GM12878 (cell line): Measurements from ENCODE around the gene SLC15A4. TPM values are rescaled to one million over a fixed set of nuclear protein-coding genes. Genes with fewer than 3 reads are reported as not detected.

Source experiments
- ATAC-seq: fragments of 200-7000 bp; cut with Tn5 transposase; 3 replicates; pipeline ENCODE4 v1.9.1; 2020; ENCODE audit warnings: mild to moderate bottlenecking, moderate library complexity
- BruUV-seq: library from RNA; stranded (reverse); fragments of 400-500 nt; replicated peaks from 2 replicates; lab custom pipeline; 2021; lab: Mats Ljungman, UMichigan
- CTCF ChIA-PET: fragments of 300-600 bp; sonication (Branson Sonifier 250); formaldehyde crosslinking; extraction: SDS; loops from one replicate; lab custom pipeline; 2021; ENCODE audit warnings: inconsistent platforms; lab: Yijun Ruan, JAX
- POLR2A ChIA-PET: fragments of 350-600 bp; formaldehyde crosslinking; extraction: SDS; loops from one replicate; lab custom pipeline; 2021; ENCODE audit warnings: inconsistent platforms; lab: Charles Lee
- RAD21 ChIA-PET: fragments of 300-600 bp; sonication (Branson Sonifier 250); formaldehyde crosslinking; loops from one replicate; lab custom pipeline; 2023; ENCODE audit warnings: antibody characterized with exemption; ENCODE audit not compliant: unreplicated experiment; lab: Charles Lee
- SMC1A ChIA-PET: fragments of 300-600 bp; sonication (Branson Sonifier 250); formaldehyde crosslinking; loops from one replicate; lab custom pipeline; 2023; ENCODE audit not compliant: unreplicated experiment, uncharacterized antibody; lab: Charles Lee
- DNase-seq: peaks from one replicate; pipeline ENCODE4 v3.0.0-alpha.2; 2011; ENCODE audit warnings: low read depth, low spot score
- FAIRE-seq: peaks from 3 replicates; lab custom pipeline; 2011; peaks lifted over from hg19 to GRCh38; lab: Jason Lieb, UNC
- H2AFZ ChIP-seq: 2 replicates; pipeline ENCODE4 v1.6.0; 2011; ENCODE audit warnings: low read depth, low read length, control low read depth; ENCODE audit not compliant: control insufficient read depth
- H3K27ac ChIP-seq: 2 replicates; pipeline ENCODE4 v1.5.1; 2011; ENCODE audit warnings: control low read depth; ENCODE audit not compliant: control insufficient read depth, insufficient read depth
- H3K27me3 ChIP-seq, 2 experiments: replicated peaks in 1 of 2; 2 replicates each; pipeline versions ENCODE4 v1.6.0 to v1.6.1; 2011; ENCODE audit warnings: low read length in 1 of 2; ENCODE audit not compliant: control insufficient read depth in 2 of 2, insufficient read depth in 2 of 2
- H3K36me3 ChIP-seq, 2 experiments: 2 replicates each; pipeline ENCODE4 v1.5.1; 2011; ENCODE audit warnings: low read length in 1 of 2; ENCODE audit not compliant: control insufficient read depth in 2 of 2, insufficient read depth in 2 of 2
- H3K4me1 ChIP-seq: 2 replicates; pipeline ENCODE4 v1.6.1; 2011; ENCODE audit warnings: mild to moderate bottlenecking, low read length, moderate library complexity, mixed read lengths; ENCODE audit not compliant: control insufficient read depth, insufficient read depth
- H3K4me2 ChIP-seq: 2 replicates; pipeline ENCODE4 v1.6.0; 2011; ENCODE audit warnings: control low read depth; ENCODE audit not compliant: control insufficient read depth, insufficient read depth
- H3K4me3 ChIP-seq: fragments of 200-600 bp; sonication (generic); 2 replicates; pipeline ENCODE4 v1.5.1; 2016
- H3K79me2 ChIP-seq: 2 replicates; pipeline ENCODE4 v1.6.0; 2011; ENCODE audit warnings: low read length; ENCODE audit not compliant: control insufficient read depth, insufficient read depth
- H3K9ac ChIP-seq: 2 replicates; pipeline ENCODE4 v1.8.0; 2011; ENCODE audit warnings: low read length, control low read depth, mixed read lengths; ENCODE audit not compliant: control insufficient read depth, insufficient read depth
- H3K9me3 ChIP-seq: replicated peaks from 3 replicates; pipeline ENCODE4 v1.5.1; 2011; ENCODE audit warnings: mild to moderate bottlenecking, low read length; ENCODE audit not compliant: control insufficient read depth, insufficient read depth
- H4K20me1 ChIP-seq: 2 replicates; pipeline ENCODE4 v1.6.0; 2011; ENCODE audit not compliant: control insufficient read depth, insufficient read depth
- ATF2 ChIP-seq: IDR thresholded peaks from 2 replicates; pipeline ENCODE4 v1.6.1; 2012; ENCODE audit warnings: low read length, inconsistent platforms
- CBFB ChIP-seq: IDR thresholded peaks from 2 replicates; pipeline ENCODE4 v1.6.1; 2016; ENCODE audit warnings: antibody characterized with exemption, low read depth
- EED ChIP-seq: sonication (generic); IDR thresholded peaks from 2 replicates; pipeline ENCODE4 v1.6.1; 2016; ENCODE audit warnings: antibody characterized with exemption, low read depth
- ESRRA ChIP-seq: IDR thresholded peaks from 2 replicates; pipeline ENCODE4 v1.6.1; 2012; ENCODE audit warnings: mild to moderate bottlenecking, low read length, improper control_type of control experiment
- MEF2B ChIP-seq: fragments of 450-650 bp; IDR thresholded peaks from 2 replicates; pipeline ENCODE4 v1.6.1; 2018; ENCODE audit warnings: mild to moderate bottlenecking, moderate library complexity; ENCODE audit not compliant: partially characterized antibody, poor library complexity, severe bottlenecking
- MYC ChIP-seq: IDR thresholded peaks from 2 replicates; pipeline ENCODE4 v1.6.1; 2011; ENCODE audit warnings: mild to moderate bottlenecking, low read length, moderate library complexity, inconsistent platforms; ENCODE audit not compliant: insufficient read depth, insufficient replicate concordance, insufficient read length, severe bottlenecking
- NFXL1 ChIP-seq: fragments of 450-650 bp; IDR thresholded peaks from 2 replicates; pipeline ENCODE4 v1.6.1; 2017; ENCODE audit warnings: antibody characterized with exemption, mild to moderate bottlenecking, borderline replicate concordance
- PBX3 ChIP-seq: IDR thresholded peaks from 2 replicates; pipeline ENCODE4 v1.6.1; 2011; ENCODE audit warnings: mild to moderate bottlenecking, low read depth, low read length, moderate library complexity; ENCODE audit not compliant: insufficient replicate concordance
- POLR2AphosphoS2 ChIP-seq: IDR thresholded peaks from 2 replicates; pipeline ENCODE4 v1.6.1; 2011; ENCODE audit warnings: low read depth, mild to moderate bottlenecking, low read length, improper control_type of control experiment, moderate library complexity
- POLR2AphosphoS5 ChIP-seq: IDR thresholded peaks from 2 replicates; pipeline ENCODE4 v1.6.1; 2011; ENCODE audit warnings: mild to moderate bottlenecking, low read length, inconsistent platforms
- TCF12 ChIP-seq: IDR thresholded peaks from 2 replicates; pipeline ENCODE4 v1.6.1; 2011; ENCODE audit warnings: low read depth, mild to moderate bottlenecking, low read length
- ZNF217 ChIP-seq: fragments of 450-650 bp; IDR thresholded peaks from 2 replicates; pipeline ENCODE4 v1.6.1; 2017; ENCODE audit warnings: antibody characterized with exemption, mild to moderate bottlenecking
- ZSCAN29 ChIP-seq: fragments of 450-650 bp; IDR thresholded peaks from 2 replicates; pipeline ENCODE4 v1.6.1; 2017; ENCODE audit warnings: mild to moderate bottlenecking, moderate library complexity
- ZZZ3 ChIP-seq: IDR thresholded peaks from 2 replicates; pipeline ENCODE4 v1.6.1; 2011; ENCODE audit warnings: low read depth; ENCODE audit not compliant: control insufficient read depth, insufficient read length
- whole genome bisulfite sequencing: methylation state at CpG from one replicate; pipeline ENCODE4 v1.1.6; 2016; ENCODE audit warnings: low lambda C conversion rate; ENCODE audit not compliant: insufficient replicate concordance, insufficient coverage; ENCODE audit errors: missing lambda C conversion rate; 5-methylcytosine and 5-hydroxymethylcytosine counted together
- in situ Hi-C: fragments of 300-500 bp; cut with MboI; formaldehyde crosslinking; loops from 9 replicates; pipeline ENCODE4 v1.14.3; 2018; ENCODE audit warnings: mixed read lengths
- intact Hi-C: fragments of 100-400 bp; cut with micrococcal nuclease; formaldehyde crosslinking; loops from one replicate; pipeline ENCODE4 v1.14.2; 2022; ENCODE audit not compliant: unreplicated experiment
- polyA plus RNA-seq, 11 experiments: library from polyadenylated mRNA; depleted of rRNA in 4 of 11; unstranded in 6 of 11; stranded (reverse) in 5 of 11; fragments of >200 nt; fragmentation: Nextera tagmentation in 4 of 11; fragmentation: Illumina TruSeq in 1 of 11; extraction: Ambion mirVana in 4 of 11; extraction: Trizol in 1 of 11; gene quantifications; 1 replicate in 1 of 11; 2 replicates in 10 of 11; pipeline versions ENCODE4 v1.2.1 to v1.2.3, GENCODE V29; 2011 to 2016; ENCODE audit warnings: inconsistent platforms in 2 of 11, missing spikeins in 2 of 11, low read depth in 1 of 11
- total RNA-seq, 4 experiments: library from RNA; depleted of rRNA in 3 of 4; stranded (reverse); fragments of >200 nt in 3 of 4; fragmentation: Illumina TruSeq in 1 of 4; extraction: Trizol in 1 of 4; gene quantifications; 2 replicates each; pipeline versions ENCODE4 v1.2.1 to v1.2.3, GENCODE V29; 2013 to 2021
- TF ChIP-seq, protein P1 (sequence below): IDR thresholded peaks from 2 replicates; pipeline ENCODE4 v1.6.1; 2012; ENCODE audit warnings: low read depth, low read length, improper control_type of control experiment
- TF ChIP-seq, protein P2 (sequence below): fragments of 450-650 bp; IDR thresholded peaks from 2 replicates; pipeline ENCODE4 v1.6.1; 2017; ENCODE audit warnings: low read depth, mild to moderate bottlenecking, moderate library complexity

The SLC15A4 gene
- total and polyA plus RNA-seq, 10 of the 15 experiments (the other 5 are each of a cell fraction or from before 2014, with no cell fraction given) = 12.7 to 257 (median 36.6) TPM

GRCh38 chr12:128814411-128815261 is 9.1 kb downstream of the SLC15A4 start (continued):
- TF ChIP-seq CBFB = no peak
- TF ChIP-seq POLR2AphosphoS5 = peak; percentile 49
- no peak for TF ChIP-seq NFXL1
- peak; percentile 35; the same call in 1 of the 2 replicates for TF ChIP-seq POLR2AphosphoS2
- no peak for TF ChIP-seq EED

GRCh38 chr12:128813883-128814282 is 9.9 kb downstream of the SLC15A4 start:
- Histone ChIP-seq H3K27ac (peak overlapping the region; percentile 94), H3K79me2 (peaks cover 100% of the 10 kb centered on the region), H3K4me2 (peak overlapping the region; percentile 93), H3K4me3 (peak overlapping the region; percentile 12; the same call in 1 of the 2 replicates), H3K9me3 (no peaks in the 10 kb centered on the region), H2AFZ (no peak overlapping the region), H4K20me1 (no peaks in the 10 kb centered on the region), H3K36me3 (peaks cover 9 to 19% of the 10 kb centered on the region in 2 experiments), H3K9ac (peak overlapping the region; percentile 1; the same call in 1 of the 2 replicates), H3K27me3 (no peaks in the 10 kb centered on the region), H3K4me1 (peaks cover 78% of the 10 kb centered on the region)
- ChIA-PET SMC1A (interaction anchor here (0.6 to 10.0 kb wide), 6 partner anchors 8 to 41 kb away, joined by 3 to 261 read pairs (median 6); no protein-coding TSS in a partner anchor), POLR2A (interaction anchor here (0.9 to 12.9 kb wide), 11 partner anchors 8 to 100 kb away, joined by 3 to 253 read pairs (median 4); partner anchors contain the start of gene SLC15A4), RAD21 (interaction anchor here (1.0 to 5.4 kb wide), 7 partner anchors 7 to 102 kb away, joined by 3 to 127 read pairs (median 8); partner anchors contain the start of gene SLC15A4), CTCF (interaction anchor here (0.8 to 2.0 kb wide), 5 partner anchors 8 to 25 kb away, joined by 3 to 12 read pairs (median 3); partner anchors contain the start of gene SLC15A4)
- FAIRE-seq (no peak), DNase-seq (no peak), ATAC-seq (peak; percentile 44)
- BruUV-seq = no TSS peak
- in situ Hi-C loops = no loop called here
- WGBS = 6% methylated on average over 10 of the region's 10 CpGs
- intact Hi-C loops = loop anchor here (1.0 kb wide), 1 partner anchor 16 kb away; no protein-coding TSS in a partner anchor
- TF ChIP-seq MYC (no peak), ZSCAN29 (no peak), ZZZ3 (no peak), ZNF217 (no peak), ATF2 (peak; percentile 87), PBX3 (peak; percentile 4), MEF2B (peak; percentile 86), TCF12 (0 out of 2 replicates have a peak, but pooled peaks have one; percentile 20), ESRRA (0 out of 2 replicates have a peak, but pooled peaks have one; percentile 46), CBFB (no peak)
- TF ChIP-seq, protein P1, sequence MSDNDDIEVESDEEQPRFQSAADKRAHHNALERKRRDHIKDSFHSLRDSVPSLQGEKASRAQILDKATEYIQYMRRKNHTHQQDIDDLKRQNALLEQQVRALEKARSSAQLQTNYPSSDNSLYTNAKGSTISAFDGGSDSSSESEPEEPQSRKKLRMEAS = no peak
- TF ChIP-seq, protein P2, sequence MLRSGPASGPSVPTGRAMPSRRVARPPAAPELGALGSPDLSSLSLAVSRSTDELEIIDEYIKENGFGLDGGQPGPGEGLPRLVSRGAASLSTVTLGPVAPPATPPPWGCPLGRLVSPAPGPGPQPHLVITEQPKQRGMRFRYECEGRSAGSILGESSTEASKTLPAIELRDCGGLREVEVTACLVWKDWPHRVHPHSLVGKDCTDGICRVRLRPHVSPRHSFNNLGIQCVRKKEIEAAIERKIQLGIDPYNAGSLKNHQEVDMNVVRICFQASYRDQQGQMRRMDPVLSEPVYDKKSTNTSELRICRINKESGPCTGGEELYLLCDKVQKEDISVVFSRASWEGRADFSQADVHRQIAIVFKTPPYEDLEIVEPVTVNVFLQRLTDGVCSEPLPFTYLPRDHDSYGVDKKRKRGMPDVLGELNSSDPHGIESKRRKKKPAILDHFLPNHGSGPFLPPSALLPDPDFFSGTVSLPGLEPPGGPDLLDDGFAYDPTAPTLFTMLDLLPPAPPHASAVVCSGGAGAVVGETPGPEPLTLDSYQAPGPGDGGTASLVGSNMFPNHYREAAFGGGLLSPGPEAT = peak; percentile 63; the same call in 1 of the 2 replicates
